Breast epithelium (tissue), 3 donors: ENCODE measurements around the gene CDCP1.

Source experiments
- CTCF ChIP-seq, 3 donors: fragments of 450-650 bp; IDR thresholded peaks; one replicate each; pipeline ENCODE4 v1.5.1; 2016 to 2017; ENCODE audit warnings: antibody characterized with exemption in 3 of 3, mild to moderate bottlenecking in 3 of 3, moderate library complexity in 3 of 3
- POLR2AphosphoS5 ChIP-seq, 3 donors: sonication (generic); formaldehyde crosslinking; IDR thresholded peaks; one replicate each; pipeline ENCODE4 v1.6.1; 2017; ENCODE audit warnings: antibody characterized with exemption in 3 of 3

GRCh38 chr3:45100981-45101407 is 45.2 kb downstream of the CDCP1 start:
- TF ChIP-seq CTCF (IDR thresholded peaks at IDR 0.05) (no peak), POLR2AphosphoS5 (IDR thresholded peaks at IDR 0.05) (no peak)
